PFSK-1 (cell line): Measurements from ENCODE around the gene SGO2.

Source experiments
- POLR2AphosphoS5 ChIP-seq: IDR thresholded peaks from 2 replicates; pipeline ENCODE4 v1.6.1; 2012; ENCODE audit warnings: low read depth, mild to moderate bottlenecking, control low read depth, low read length, moderate library complexity
- TAF1 ChIP-seq: IDR thresholded peaks from 2 replicates; pipeline ENCODE4 v1.6.1; 2012; ENCODE audit warnings: low read length, control low read depth, borderline replicate concordance; ENCODE audit not compliant: insufficient read depth
- TF ChIP-seq, protein P1 (sequence below), 2 experiments: IDR thresholded peaks; 2 replicates each; pipeline versions ENCODE4 v1.6.1 to v1.8.0; 2011 to 2012; ENCODE audit warnings: low read depth in 2 of 2, low read length in 2 of 2, control low read depth in 1 of 2, inconsistent platforms in 1 of 2, mild to moderate bottlenecking in 1 of 2, moderate library complexity in 1 of 2; ENCODE audit not compliant: insufficient read depth in 1 of 2

DNA sequence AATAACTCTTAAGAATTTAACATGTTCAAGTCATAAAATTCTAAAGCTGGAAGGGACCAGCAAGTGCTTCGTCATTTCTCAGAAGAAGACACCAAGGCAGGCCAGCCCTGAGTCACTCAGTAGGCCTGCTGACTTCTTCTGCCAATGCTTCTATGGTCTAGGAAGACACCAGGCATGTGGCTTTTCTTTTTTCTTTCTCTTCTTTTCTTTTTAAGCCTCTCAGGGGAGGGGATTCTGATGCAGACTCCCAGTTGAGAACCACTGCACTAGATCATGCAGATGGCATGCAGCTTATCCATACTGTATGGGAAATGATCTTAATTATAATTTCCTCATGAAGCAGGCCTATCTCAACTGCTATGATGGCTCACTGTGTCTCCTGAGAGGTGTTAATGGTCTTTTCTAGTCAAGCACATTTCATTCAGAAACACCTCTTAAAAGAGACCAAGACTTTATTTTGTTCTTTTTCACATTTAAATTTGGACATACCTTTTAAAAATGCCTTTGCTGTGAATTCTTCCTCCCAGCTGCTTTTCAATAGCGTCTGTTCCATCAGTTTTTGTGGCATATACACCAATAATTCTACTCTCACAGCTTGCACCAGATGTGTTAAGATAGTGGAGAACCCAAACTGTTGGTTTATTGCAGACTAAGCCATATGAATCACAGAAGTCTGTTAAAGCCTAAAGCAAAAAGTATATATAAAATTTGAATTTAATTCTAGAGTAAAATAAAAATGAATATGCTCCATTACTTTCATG lies 27.4 kb upstream of the SGO2 start:
- TF ChIP-seq, protein P1, sequence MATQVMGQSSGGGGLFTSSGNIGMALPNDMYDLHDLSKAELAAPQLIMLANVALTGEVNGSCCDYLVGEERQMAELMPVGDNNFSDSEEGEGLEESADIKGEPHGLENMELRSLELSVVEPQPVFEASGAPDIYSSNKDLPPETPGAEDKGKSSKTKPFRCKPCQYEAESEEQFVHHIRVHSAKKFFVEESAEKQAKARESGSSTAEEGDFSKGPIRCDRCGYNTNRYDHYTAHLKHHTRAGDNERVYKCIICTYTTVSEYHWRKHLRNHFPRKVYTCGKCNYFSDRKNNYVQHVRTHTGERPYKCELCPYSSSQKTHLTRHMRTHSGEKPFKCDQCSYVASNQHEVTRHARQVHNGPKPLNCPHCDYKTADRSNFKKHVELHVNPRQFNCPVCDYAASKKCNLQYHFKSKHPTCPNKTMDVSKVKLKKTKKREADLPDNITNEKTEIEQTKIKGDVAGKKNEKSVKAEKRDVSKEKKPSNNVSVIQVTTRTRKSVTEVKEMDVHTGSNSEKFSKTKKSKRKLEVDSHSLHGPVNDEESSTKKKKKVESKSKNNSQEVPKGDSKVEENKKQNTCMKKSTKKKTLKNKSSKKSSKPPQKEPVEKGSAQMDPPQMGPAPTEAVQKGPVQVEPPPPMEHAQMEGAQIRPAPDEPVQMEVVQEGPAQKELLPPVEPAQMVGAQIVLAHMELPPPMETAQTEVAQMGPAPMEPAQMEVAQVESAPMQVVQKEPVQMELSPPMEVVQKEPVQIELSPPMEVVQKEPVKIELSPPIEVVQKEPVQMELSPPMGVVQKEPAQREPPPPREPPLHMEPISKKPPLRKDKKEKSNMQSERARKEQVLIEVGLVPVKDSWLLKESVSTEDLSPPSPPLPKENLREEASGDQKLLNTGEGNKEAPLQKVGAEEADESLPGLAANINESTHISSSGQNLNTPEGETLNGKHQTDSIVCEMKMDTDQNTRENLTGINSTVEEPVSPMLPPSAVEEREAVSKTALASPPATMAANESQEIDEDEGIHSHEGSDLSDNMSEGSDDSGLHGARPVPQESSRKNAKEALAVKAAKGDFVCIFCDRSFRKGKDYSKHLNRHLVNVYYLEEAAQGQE (IDR thresholded peaks at IDR 0.05; ENCODE audit: insufficient read depth in 1 of 2, low read depth in 2 of 2, low read length in 2 of 2): no peak
- no peak for TF ChIP-seq POLR2AphosphoS5
- TF ChIP-seq TAF1: no peak
